ENCODE data around the gene APOA5. TPM values are rescaled to one million over a fixed set of nuclear protein-coding genes. Genes with fewer than 3 reads are reported as not detected.

Gene APOA5
- total RNA-seq, 4 donors from 2014 or later: not detected

DNA sequence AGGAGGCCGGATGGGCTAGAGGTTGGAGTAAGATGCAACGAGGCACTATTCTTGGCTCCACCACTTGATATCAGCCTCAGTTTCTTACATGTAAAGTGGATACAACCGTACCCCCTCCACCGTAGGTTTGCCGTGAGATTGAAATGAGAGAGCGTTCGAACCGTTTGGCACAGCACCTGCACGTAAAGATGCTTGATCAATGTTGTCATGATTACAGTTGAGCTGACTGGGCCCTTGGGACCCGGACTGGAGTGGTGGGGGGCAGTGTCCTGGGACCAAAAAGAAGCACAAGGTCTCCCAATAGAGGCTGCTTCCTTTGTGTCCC, 41.8 kb upstream of the APOA5 start:
- Histone ChIP-seq H3K27me3 (no peaks in the 10 kb centered on the region), H3K4me3 (no peak overlapping the region), H3K27ac (no peak overlapping the region), H3K36me3 (no peaks in the 10 kb centered on the region), H3K9me3 (no peaks in the 10 kb centered on the region), H3K4me1 (peaks cover 0 to 36% (median 15%) of the 10 kb centered on the region in 4 donors)
- no peak for DNase-seq (ENCODE audit: low spot score in 2 of 2)
- TF ChIP-seq EP300 (IDR thresholded peaks at IDR 0.05) (no peak), POLR2A (IDR thresholded peaks at IDR 0.05) (no peak)
- TF ChIP-seq, protein P1, sequence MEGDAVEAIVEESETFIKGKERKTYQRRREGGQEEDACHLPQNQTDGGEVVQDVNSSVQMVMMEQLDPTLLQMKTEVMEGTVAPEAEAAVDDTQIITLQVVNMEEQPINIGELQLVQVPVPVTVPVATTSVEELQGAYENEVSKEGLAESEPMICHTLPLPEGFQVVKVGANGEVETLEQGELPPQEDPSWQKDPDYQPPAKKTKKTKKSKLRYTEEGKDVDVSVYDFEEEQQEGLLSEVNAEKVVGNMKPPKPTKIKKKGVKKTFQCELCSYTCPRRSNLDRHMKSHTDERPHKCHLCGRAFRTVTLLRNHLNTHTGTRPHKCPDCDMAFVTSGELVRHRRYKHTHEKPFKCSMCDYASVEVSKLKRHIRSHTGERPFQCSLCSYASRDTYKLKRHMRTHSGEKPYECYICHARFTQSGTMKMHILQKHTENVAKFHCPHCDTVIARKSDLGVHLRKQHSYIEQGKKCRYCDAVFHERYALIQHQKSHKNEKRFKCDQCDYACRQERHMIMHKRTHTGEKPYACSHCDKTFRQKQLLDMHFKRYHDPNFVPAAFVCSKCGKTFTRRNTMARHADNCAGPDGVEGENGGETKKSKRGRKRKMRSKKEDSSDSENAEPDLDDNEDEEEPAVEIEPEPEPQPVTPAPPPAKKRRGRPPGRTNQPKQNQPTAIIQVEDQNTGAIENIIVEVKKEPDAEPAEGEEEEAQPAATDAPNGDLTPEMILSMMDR (IDR thresholded peaks at IDR 0.05): no peak
- WGBS, 2 donors: 93 to 96% methylated on average over 10 of the region's 10 CpGs

DNA sequence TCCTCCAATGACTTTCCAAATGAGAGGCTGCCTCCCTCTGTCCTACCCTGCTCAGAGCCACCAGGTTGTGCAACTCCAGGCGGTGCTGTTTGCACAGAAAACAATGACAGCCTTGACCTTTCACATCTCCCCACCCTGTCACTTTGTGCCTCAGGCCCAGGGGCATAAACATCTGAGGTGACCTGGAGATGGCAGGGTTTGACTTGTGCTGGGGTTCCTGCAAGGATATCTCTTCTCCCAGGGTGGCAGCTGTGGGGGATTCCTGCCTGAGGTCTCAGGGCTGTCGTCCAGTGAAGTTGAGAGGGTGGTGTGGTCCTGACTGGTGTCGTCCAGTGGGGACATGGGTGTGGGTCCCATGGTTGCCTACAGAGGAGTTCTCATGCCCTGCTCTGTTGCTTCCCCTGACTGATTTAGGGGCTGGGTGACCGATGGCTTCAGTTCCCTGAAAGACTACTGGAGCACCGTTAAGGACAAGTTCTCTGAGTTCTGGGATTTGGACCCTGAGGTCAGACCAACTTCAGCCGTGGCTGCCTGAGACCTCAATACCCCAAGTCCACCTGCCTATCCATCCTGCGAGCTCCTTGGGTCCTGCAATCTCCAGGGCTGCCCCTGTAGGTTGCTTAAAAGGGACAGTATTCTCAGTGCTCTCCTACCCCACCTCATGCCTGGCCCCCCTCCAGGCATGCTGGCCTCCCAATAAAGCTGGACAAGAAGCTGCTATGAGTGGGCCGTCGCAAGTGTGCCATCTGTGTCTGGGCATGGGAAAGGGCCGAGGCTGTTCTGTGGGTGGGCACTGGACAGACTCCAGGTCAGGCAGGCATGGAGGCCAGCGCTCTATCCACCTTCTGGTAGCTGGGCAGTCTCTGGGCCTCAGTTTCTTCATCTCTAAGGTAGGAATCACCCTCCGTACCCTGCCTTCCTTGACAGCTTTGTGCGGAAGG, 40.9 kb upstream of the APOA5 start:
- TF ChIP-seq, protein P1 (IDR thresholded peaks at IDR 0.05): no peak
- no peak for TF ChIP-seq POLR2A (IDR thresholded peaks at IDR 0.05)
- no peak for TF ChIP-seq EP300 (IDR thresholded peaks at IDR 0.05)
- WGBS, 2 donors: 78 to 82% methylated on average over 12 to 13 of the region's 13 CpGs

DNA sequence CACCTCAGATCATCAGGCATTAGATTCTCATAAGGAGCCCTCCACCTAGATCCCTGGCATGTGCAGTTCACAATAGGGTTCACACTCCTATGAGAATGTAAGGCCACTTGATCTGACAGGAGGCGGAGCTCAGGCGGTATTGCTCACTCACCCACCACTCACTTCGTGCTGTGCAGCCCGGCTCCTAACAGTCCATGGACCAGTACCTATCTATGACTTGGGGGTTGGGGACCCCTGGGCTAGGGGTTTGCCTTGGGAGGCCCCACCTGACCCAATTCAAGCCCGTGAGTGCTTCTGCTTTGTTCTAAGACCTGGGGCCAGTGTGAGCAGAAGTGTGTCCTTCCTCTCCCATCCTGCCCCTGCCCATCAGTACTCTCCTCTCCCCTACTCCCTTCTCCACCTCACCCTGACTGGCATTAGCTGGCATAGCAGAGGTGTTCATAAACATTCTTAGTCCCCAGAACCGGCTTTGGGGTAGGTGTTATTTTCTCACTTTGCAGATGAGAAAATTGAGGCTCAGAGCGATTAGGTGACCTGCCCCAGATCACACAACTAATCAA, 40.2 kb upstream of the APOA5 start:
- no peaks in the 10 kb centered on the region for H3K27me3 ChIP-seq
- H3K36me3 ChIP-seq: no peaks in the 10 kb centered on the region
- no peak for DNase-seq (ENCODE audit: low spot score in 2 of 2)
- no peak for TF ChIP-seq POLR2A (IDR thresholded peaks at IDR 0.05)
- TF ChIP-seq, protein P1 (IDR thresholded peaks at IDR 0.05): no peak
- no peak for TF ChIP-seq EP300 (IDR thresholded peaks at IDR 0.05)
- no peak overlapping the region for H3K4me3 ChIP-seq
- no peaks in the 10 kb centered on the region for H3K9me3 ChIP-seq
- WGBS, 2 donors: 94 to 97% methylated on average over 7 of the region's 7 CpGs
- H3K4me1 ChIP-seq: peaks cover 0 to 20% (median 13%) of the 10 kb centered on the region in 4 donors
- no peak overlapping the region for H3K27ac ChIP-seq

More for the DNA sequence above, 40.9 kb upstream of the APOA5 start:
- Histone ChIP-seq H3K27ac (no peak overlapping the region), H3K36me3 (no peaks in the 10 kb centered on the region), H3K27me3 (no peaks in the 10 kb centered on the region), H3K4me1 (peaks cover 0 to 28% (median 14%) of the 10 kb centered on the region in 4 donors), H3K9me3 (no peaks in the 10 kb centered on the region), H3K4me3 (no peak overlapping the region)
- no peak for DNase-seq (ENCODE audit: low spot score in 2 of 2)

DNA sequence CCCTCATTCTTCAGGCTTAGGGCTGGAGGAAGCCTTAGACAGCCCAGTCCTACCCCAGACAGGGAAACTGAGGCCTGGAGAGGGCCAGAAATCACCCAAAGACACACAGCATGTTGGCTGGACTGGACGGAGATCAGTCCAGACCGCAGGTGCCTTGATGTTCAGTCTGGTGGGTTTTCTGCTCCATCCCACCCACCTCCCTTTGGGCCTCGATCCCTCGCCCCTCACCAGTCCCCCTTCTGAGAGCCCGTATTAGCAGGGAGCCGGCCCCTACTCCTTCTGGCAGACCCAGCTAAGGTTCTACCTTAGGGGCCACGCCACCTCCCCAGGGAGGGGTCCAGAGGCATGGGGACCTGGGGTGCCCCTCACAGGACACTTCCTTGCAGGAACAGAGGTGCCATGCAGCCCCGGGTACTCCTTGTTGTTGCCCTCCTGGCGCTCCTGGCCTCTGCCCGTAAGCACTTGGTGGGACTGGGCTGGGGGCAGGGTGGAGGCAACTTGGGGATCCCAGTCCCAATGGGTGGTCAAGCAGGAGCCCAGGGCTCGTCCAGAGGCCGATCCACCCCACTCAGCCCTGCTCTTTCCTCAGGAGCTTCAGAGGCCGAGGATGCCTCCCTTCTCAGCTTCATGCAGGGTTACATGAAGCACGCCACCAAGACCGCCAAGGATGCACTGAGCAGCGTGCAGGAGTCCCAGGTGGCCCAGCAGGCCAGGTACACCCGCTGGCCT, 38.7 kb upstream of the APOA5 start:
- TF ChIP-seq POLR2A (IDR thresholded peaks at IDR 0.05): no peak
- TF ChIP-seq EP300 (IDR thresholded peaks at IDR 0.05): no peak
- TF ChIP-seq, protein P1 (IDR thresholded peaks at IDR 0.05): no peak
- no peak overlapping the region for H3K4me3 ChIP-seq
- H3K9me3 ChIP-seq: no peaks in the 10 kb centered on the region
- H3K27me3 ChIP-seq: no peaks in the 10 kb centered on the region
- no peaks in the 10 kb centered on the region for H3K36me3 ChIP-seq
- peaks cover 0 to 8% (median 5%) of the 10 kb centered on the region in 4 donors for H3K4me1 ChIP-seq
- no peak for DNase-seq (ENCODE audit: low spot score in 2 of 2)
- WGBS, 2 donors: 91 to 95% methylated on average over 14 to 16 of the region's 17 CpGs
- H3K27ac ChIP-seq: peak overlapping the region in 1 of 4 donors; percentile 26
